RWPE2 (cell line): ENCODE data around the gene RGL1.
A peak's percentile ranks its signal among the peaks of the same experiment; 100 is the strongest.

Source experiments
- ATAC-seq: fragments of 200-7000 bp; cut with Tn5 transposase; 3 replicates; pipeline ENCODE4 v1.9.1; 2021; ENCODE audit warnings: low read depth
- DNase-seq: peaks from one replicate; pipeline ENCODE4 v3.0.0-alpha.2; 2020; ENCODE audit warnings: low spot score
- H3K27ac ChIP-seq: fragments of 450-650 bp; 2 replicates; pipeline ENCODE4 v1.5.1; 2017; ENCODE audit warnings: mild to moderate bottlenecking; ENCODE audit not compliant: poor library complexity, severe bottlenecking
- H3K27me3 ChIP-seq: fragments of 250-450 bp; sonication (Bioruptor Pico); 2 replicates; pipeline ENCODE4 v1.5.1; 2021; ENCODE audit warnings: mild to moderate bottlenecking, moderate library complexity; ENCODE audit not compliant: insufficient read depth, poor library complexity, severe bottlenecking
- H3K36me3 ChIP-seq: fragments of 250-450 bp; sonication (Bioruptor Pico); 2 replicates; pipeline ENCODE4 v1.5.1; 2020; ENCODE audit warnings: low read depth, mild to moderate bottlenecking, moderate library complexity
- H3K4me1 ChIP-seq: fragments of 250-450 bp; sonication (Bioruptor Pico); 2 replicates; pipeline ENCODE4 v1.5.1; 2021; ENCODE audit warnings: mild to moderate bottlenecking, moderate library complexity; ENCODE audit not compliant: insufficient read depth, poor library complexity, severe bottlenecking
- H3K4me3 ChIP-seq: fragments of 250-450 bp; sonication (Bioruptor Pico); 2 replicates; pipeline ENCODE4 v1.5.1; 2021; ENCODE audit warnings: mild to moderate bottlenecking, moderate library complexity; ENCODE audit not compliant: severe bottlenecking
- H3K9me3 ChIP-seq: fragments of 250-450 bp; sonication (Bioruptor Pico); 2 replicates; pipeline ENCODE4 v1.5.1; 2021; ENCODE audit warnings: mild to moderate bottlenecking, moderate library complexity; ENCODE audit not compliant: severe bottlenecking
- TF ChIP-seq, protein P1 (sequence below): fragments of 450-650 bp; IDR thresholded peaks from one replicate; pipeline ENCODE4 v1.5.1; 2017; ENCODE audit warnings: mild to moderate bottlenecking, moderate library complexity; ENCODE audit not compliant: poor library complexity, severe bottlenecking

The RGL1 gene

DNA sequence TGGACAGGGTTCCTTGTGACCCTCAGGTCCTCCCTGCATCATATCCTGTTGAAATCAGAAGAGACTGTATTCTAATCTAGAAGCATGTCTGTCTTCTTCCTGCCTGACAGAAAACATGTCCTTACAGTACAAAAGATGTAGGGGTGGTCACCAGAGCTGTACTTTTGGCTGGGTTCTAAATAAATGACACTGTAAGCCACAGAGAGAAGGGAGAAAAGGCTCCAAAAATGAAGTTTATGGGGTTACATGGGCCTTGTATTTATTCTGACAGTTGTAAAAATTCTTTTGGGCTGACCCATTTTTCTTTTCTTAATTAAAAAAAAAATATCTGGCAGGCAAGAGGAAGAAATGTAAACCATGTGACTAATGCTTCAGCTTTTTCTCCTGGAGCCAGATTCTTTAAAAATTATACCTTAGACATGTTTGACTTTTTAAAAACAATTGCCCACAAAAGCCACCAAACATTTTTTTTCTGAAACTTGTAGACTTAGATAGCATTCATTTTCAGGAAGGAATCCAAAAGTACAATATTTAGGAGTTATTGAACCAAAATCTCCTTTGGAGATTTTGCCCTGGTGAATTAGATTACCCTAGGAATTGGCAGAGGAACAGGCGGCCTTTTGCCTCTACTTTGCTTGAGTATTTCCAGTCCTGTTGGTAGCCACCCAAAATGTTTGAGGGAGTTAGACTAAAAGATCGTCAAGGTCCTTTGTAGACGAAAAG is 17.1 kb downstream of the RGL1 start:
- no peaks in the 10 kb centered on the region for H3K27me3 ChIP-seq
- no peaks in the 10 kb centered on the region for H3K9me3 ChIP-seq
- H3K4me1 ChIP-seq = peaks cover 5% of the 10 kb centered on the region
- DNase-seq (no peak), ATAC-seq (no peak)
- H3K27ac ChIP-seq = peak overlapping the region; percentile 18
- TF ChIP-seq, protein P1, sequence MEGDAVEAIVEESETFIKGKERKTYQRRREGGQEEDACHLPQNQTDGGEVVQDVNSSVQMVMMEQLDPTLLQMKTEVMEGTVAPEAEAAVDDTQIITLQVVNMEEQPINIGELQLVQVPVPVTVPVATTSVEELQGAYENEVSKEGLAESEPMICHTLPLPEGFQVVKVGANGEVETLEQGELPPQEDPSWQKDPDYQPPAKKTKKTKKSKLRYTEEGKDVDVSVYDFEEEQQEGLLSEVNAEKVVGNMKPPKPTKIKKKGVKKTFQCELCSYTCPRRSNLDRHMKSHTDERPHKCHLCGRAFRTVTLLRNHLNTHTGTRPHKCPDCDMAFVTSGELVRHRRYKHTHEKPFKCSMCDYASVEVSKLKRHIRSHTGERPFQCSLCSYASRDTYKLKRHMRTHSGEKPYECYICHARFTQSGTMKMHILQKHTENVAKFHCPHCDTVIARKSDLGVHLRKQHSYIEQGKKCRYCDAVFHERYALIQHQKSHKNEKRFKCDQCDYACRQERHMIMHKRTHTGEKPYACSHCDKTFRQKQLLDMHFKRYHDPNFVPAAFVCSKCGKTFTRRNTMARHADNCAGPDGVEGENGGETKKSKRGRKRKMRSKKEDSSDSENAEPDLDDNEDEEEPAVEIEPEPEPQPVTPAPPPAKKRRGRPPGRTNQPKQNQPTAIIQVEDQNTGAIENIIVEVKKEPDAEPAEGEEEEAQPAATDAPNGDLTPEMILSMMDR = no peak
- no peaks in the 10 kb centered on the region for H3K36me3 ChIP-seq
- no peak overlapping the region for H3K4me3 ChIP-seq

DNA sequence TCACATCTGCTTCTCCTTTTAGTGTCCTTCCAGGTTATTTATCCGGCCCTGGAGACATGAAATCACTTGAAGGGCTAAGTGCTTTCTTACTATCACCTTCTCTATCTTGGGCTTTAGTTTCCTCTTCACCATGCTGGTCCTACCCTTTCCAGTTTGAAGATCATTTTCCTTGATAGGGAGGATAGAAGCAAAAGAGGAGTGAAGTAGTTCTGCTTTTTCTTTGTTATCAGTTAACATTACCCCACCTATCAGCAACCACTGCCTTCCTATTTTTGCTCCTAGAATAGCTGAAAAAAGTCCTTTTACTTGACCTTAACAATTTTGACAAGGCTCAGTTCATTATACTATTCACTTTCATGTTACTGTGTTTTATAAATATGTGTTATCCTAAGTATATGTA is 19.4 kb downstream of the RGL1 start:
- H3K27ac ChIP-seq = no peak overlapping the region
- no peak overlapping the region for H3K4me3 ChIP-seq

DNA sequence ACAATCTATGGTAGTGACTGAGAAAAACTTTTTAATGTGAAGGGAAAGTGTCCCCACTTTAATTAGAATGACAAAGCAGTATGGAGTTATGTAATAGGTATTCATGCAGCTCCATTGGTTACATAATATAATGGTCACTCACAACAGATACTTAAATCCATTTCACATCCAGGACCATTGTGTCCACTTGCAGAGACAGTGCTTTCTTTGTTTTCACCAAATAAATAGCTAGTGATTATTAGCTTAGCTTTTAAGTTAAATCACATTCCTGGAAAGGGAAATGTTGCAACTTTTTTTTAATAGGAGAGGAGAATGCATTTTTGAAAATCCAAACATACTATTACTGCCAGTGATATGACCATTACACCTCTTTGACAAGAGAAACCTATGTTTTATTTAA is 22.9 kb downstream of the RGL1 start:
- H3K36me3 ChIP-seq = no peaks in the 10 kb centered on the region
- no peak for ATAC-seq
- no peaks in the 10 kb centered on the region for H3K27me3 ChIP-seq
- DNase-seq = no peak
- TF ChIP-seq, protein P1 = no peak
- no peaks in the 10 kb centered on the region for H3K4me1 ChIP-seq
- no peak overlapping the region for H3K4me3 ChIP-seq
- no peak overlapping the region for H3K27ac ChIP-seq
- H3K9me3 ChIP-seq = no peaks in the 10 kb centered on the region

More for the DNA sequence above, 19.4 kb downstream of the RGL1 start:
- Histone ChIP-seq H3K4me1 (peaks cover 5% of the 10 kb centered on the region), H3K36me3 (no peaks in the 10 kb centered on the region), H3K9me3 (no peaks in the 10 kb centered on the region), H3K27me3 (no peaks in the 10 kb centered on the region)
- TF ChIP-seq, protein P1 = no peak
- DNase-seq = no peak
- ATAC-seq = no peak

DNA sequence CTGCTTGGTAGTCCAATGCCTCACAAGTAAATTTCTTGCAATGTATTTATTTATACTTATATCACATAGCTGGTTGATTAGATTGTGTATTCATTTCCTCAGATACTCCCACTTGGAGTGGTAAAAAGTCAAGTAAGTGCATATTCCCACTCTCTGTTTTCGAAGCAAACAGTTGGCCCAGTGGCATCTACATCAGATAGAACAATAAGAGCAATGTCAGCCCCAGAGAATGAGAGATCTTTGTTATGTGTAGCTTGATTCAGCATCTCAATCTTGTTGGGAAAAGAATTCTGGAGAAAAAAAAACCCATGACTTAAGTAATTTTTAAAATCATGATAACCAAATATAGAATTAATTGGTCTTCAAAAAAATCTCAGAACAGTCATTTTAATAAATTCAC is 25.5 kb downstream of the RGL1 start:
- TF ChIP-seq, protein P1 = no peak
- H3K4me1 ChIP-seq = no peaks in the 10 kb centered on the region
- no peaks in the 10 kb centered on the region for H3K36me3 ChIP-seq
- no peak overlapping the region for H3K4me3 ChIP-seq
- H3K9me3 ChIP-seq = no peaks in the 10 kb centered on the region
- no peak for DNase-seq
- no peak for ATAC-seq
- H3K27me3 ChIP-seq = no peaks in the 10 kb centered on the region
- no peak overlapping the region for H3K27ac ChIP-seq

DNA sequence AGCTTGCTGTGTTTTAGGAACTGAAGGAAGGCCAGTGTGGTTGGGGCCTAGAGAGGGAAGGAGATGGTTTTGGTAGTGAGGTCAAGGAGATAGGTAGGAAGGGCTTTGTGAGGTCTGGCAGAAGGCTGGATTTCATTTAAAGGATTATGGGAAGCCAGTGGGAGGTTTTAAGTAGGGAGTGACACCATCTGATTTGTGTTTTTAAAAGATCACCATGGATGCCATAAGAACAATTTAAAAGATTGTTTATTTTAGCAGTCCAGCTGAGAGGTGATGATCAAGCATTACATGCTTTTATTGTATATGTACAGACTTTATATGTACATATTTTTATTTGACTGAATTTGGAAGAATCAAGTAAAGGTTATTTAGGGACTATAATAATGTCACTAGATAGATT is 26.4 kb downstream of the RGL1 start:
- Histone ChIP-seq H3K9me3 (no peaks in the 10 kb centered on the region), H3K27me3 (no peaks in the 10 kb centered on the region), H3K27ac (no peak overlapping the region), H3K4me3 (no peak overlapping the region), H3K36me3 (no peaks in the 10 kb centered on the region), H3K4me1 (no peaks in the 10 kb centered on the region)
- TF ChIP-seq, protein P1 = no peak
- ATAC-seq (no peak), DNase-seq (no peak)
